HG02870 (cell line): Measurements from ENCODE around the gene ITGB1.
"Not testable (repeated sequence)": the region's sequence is repeated elsewhere in the genome, so short reads cannot be mapped to it uniquely, and the experiment has no call there.

Experiments
- ATAC-seq: cut with Tn5 transposase; IDR thresholded peaks from one replicate; pipeline ENCODE4 v1.9.1; 2021; ENCODE audit warnings: mild to moderate bottlenecking, moderate library complexity; ENCODE audit not compliant: unreplicated experiment

Gene ITGB1

DNA sequence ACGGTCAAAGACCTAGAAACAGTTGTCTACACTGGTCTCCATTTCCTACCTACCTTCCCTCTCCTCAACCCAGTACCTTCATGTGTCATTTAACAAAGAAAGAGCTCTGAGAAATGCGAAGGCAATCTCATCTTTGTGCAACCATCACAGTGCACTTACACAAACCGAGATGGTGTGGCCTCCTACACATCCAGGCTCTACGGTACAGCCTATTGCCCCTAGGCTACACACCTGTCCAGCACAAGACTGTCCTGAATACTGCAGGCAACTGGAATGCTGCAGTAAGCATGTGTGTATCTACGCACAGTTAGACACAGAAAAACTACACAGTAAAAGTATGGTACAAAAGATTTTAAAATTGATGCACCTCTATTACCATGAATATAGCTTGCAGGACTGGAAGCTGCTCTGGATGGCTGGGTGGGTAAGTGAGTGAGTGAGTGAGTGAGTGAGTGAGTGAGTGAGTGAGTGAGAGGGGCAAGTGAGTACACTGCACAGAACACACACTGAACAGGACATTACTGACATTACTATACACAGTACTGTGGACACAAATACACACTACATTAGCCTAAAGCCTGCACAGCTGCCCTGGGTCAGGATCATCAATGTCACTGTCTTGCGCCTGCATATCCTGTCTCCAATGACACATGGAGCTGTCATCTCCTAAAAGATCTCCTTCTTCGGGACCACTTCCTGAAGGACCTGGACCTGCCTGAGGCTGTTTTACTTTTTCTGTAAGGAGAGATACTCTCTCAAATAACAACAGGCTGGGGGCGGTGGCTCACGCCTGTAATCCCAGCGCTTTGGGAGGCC lies 18.5 kb downstream of the ITGB1 start:
- no peak for ATAC-seq

DNA sequence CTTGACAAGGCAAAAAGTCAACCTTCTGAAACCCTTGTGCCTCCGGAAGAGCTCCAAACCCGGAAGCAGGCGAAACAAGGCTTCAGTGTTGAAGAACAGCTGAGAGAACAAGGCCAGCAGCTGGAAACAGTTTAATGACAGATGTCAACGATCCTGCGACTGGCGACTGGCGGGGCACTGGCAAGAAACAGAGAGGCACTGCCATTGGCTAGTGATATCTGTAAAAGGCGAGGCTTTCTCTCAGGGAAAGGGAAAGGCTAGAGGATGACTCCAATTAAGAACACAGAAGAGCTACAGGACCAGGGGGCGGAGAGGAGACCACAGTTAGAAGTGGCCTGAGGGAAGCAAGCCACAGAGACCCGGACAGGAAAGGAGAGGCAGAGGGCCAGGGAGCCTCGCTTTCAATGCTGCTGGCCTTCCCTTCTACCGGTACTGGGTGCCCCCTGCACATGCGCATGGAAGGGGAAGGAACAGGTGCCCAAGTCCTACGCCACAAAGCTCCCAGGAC lies 19.4 kb downstream of the ITGB1 start:
- ATAC-seq = no peak

DNA sequence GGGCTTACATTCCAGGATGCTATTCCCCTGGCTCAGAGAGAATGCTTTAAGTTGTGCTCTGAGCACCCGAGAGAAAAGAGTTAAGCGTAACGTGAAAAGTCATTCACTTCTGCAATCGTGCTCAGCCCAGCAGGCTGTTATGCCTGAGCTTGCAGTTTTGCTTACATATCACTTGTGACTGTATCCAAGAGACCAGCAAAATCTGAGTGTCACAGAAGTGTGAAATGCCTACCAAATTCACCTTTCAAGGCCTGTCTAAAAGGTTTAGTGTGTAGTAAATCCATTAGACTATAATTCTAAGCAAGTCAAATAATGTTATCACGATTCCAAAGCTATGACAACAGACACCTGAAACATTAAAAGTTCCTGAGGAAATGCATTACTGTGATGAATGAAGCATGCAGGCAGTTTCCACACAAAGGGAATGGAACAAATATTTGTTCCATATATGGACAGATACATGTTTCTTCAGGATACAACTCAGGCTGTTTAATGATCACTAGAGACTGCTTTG lies 20.1 kb downstream of the ITGB1 start:
- no peak for ATAC-seq

DNA sequence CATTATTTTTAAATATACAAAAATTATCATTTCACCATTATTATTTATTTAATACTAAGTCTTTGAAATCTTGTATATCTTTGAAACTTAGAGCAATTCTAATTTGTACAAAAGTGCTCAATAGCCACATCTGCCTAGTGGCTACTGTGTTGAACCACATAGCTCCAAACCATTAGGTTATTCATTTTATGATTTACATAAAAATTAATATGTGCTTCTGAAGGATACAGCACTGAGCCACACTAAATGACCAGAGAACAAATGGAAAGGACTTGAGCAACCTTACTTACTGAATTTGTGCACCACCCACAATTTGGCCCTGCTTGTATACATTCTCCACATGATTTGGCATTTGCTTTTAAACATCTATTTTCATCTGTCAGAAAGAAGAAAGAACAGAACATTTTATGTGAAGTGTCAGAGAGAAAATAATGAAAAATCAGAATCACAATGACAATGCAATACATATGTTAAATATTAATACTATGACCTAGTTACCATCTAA lies 25.8 kb downstream of the ITGB1 start:
- no peak for ATAC-seq

DNA sequence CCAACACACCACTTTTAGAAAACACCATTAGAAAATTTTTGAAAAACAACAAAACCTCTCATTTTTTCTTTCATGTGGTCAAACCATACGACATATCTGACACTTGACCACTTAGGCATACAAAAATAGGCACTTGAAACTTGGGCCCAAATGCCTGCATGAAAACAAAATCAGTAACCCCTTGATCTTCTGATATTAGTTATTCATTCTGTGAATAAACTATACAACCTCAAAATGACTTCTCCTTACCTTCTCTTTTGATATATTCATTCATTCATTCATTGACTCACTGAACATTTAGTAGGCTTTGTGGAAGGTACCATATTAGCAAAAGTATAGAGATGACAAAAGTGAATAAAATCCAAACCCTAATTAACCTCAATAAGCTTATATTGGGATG lies 26.4 kb downstream of the ITGB1 start:
- ATAC-seq = no peak

DNA sequence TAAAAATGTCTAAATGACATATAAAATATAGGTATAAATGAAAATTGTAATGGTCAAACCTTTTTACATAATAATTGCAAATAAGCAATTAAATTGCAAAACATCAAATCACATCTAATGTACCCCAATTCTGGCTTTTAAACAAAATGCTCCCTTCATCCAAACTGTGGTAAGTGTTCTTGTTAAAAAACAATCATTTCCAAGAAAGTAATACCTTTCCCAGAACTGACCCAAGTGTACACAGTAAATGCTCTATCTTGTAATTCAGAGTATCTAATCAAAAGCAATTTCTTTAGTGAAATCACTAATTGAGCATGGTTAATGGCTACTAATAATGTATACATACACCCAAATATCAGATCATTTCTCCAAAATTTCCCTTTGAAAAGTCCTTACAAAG lies 28.0 kb downstream of the ITGB1 start:
- ATAC-seq = no peak

DNA sequence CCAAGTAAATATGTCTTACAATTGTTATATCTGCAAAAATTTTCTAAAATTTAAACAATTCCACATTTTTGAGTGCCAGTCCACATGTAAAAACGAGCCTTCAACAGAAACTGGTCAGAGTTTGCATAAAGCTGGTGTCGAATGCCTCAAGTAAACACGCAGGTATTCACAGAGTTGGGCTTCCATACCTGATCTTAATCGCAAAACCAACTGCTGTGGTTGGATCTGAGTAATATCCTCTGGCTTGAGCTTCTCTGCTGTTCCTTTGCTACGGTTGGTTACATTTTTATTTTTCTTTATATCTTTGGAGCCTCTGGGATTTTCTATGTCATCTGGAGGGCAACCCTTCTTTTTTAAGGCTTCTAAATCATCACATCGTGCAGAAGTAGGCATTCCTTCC lies 28.4 kb downstream of the ITGB1 start:
- ATAC-seq = no peak

DNA sequence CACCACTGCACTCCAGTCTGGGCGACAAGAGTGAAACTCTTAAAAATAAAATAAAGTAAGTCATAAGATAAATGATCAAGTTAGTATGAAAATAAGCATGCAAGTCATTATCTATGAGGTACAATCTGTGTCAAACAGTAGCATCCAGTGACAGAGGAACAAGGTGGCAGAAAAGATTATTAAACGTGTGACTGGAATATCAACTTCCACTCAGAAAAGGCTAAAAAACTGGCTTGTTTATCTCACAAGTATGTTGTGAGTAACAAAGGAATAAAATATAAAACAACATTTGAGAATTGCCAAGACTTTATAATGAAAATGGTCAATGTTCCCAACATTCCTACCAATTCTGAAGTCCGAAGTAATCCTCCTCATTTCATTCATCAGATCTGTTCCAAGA lies 30.3 kb downstream of the ITGB1 start:
- no peak for ATAC-seq

DNA sequence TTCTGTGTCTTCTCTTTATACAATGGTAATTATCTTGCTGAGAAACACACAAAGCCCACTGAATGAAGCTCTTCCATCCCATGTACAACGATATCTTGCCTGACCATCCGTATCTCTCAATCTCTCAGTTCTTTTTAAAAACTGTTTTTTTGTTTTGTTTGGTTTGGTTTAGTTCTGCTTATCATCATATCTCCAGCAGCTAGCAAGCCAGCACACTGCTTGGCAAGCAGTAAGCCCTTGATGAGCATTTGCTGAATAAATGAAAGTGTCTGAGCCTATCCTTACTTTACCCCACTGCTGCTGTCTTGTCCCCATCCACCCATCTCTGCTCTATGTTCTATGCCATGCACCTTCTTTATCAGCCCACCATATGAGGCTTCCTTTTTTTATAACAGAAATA lies 34.2 kb downstream of the ITGB1 start:
- ATAC-seq = no peak

DNA sequence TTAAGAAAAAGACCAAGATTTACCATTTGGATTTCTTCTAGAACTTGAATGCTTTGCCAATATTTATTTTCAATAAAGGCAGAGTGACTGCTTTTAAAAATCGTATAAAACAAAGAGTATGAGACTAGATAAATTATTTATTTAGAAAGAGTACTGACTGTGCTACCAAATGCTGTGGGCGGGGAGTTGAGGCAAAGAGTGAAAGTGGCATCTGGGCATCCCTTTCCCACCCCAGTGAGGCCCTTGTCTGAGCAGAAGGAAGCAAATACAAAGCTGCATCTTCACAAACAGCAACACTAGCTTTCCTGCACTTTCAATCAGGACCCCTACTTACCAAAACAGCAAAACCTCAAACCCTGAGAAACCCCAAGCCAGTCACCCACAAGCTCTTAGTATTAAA lies 34.9 kb downstream of the ITGB1 start:
- ATAC-seq = no peak

DNA sequence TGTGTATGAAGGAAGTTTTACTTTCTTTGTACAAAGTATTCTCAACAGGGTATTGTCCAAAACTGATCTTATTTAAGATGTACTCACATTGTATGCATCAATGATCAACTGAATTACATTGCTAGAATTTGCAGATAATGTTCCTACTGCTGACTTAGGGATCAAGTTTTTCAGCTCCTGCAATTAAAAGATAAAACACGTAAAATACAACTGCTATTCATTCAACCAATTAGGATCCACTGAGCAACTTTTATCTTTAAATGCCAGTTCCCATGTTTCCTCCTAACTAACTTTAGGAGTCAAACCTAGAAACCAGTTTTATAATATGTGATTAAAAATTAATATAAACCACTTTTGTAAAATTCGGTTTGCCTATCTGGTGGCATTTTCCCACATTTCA lies 35.9 kb downstream of the ITGB1 start:
- ATAC-seq = no peak

DNA sequence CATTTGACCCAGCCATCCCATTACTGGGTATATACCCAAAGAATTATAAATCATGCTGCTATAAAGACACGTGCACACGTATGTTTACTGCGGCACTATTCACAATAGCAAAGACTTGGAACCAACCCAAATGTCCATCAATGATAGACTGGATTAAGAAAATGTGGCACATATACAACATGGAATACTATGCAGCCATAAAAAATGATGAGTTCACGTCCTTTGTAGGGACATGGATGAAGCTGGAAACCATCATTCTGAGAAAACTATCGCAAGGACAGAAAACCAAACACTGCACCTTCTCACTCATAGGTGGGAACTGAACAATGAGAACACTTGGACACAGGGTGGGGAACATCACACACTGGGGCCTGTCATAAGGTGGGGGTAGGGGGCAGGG lies 40.2 kb downstream of the ITGB1 start:
- ATAC-seq = not testable (repeated sequence)

DNA sequence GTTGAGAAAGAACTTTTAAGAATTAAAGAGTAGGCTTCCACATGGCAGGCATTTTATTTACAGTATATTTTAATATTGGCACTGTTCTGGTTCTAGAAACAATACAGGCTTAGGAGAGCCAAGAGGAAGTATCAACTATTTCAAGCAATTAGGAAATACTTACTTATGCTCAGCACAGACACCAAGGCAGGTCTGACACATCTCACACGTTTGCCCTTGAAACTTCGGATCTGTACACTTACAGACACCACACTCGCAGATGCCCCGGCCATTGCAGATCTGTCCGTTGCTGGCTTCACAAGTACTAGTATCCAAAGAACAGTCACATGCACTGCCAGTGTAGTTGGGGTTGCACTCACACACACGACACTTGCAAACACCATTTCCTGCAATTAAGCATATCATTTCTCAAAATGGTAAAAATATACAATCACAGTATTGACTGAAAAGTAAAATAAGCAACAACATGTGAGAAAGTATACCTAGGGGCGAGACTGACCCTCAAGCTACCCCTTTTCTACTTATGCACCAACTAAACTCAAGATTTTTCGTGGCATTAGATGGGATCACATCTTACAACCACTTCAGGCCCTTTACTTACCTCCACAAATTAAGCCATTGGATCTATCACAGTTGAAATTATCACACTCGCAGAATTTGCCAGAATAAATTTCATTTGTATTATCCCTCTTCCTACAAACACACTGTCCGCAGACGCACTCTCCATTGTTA lies 46.6 kb downstream of the ITGB1 start:
- ATAC-seq = no peak

DNA sequence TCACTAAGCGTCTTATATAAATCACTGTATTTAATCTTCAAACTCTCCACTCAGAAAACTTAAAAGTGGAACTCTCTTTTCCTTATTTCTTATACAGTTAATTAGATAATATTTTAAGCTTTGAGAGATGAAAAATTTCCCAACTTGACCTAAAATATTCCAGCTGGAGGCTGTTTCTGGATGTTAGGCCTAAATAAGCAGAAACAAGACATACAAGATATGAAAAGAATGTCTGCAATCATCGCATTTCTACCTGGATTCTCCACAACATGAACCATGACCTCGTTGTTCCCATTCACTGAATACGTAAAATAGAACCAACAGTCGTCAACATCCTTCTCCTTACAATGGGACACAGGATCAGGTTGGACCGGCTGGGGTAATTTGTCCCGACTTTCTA lies 48.1 kb downstream of the ITGB1 start:
- not testable (repeated sequence) for ATAC-seq

DNA sequence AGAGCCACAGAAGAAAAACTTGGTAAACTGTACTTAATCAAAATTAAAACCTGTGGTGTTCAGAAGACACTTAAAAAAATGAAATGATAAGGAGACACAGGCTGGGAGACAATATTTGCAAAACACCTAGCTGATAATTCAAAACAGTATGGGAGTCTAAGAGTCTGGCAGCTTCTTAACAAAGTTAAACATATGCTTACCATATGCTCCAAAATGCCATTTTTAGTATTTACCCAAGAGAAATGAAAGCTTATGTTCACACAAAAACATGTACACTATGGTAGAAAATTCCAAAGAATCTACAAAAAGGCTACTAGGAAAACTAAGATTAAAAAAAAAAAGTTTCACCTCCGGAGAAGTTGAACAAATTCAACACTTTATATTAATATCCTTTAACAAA lies 48.6 kb downstream of the ITGB1 start:
- no peak for ATAC-seq

DNA sequence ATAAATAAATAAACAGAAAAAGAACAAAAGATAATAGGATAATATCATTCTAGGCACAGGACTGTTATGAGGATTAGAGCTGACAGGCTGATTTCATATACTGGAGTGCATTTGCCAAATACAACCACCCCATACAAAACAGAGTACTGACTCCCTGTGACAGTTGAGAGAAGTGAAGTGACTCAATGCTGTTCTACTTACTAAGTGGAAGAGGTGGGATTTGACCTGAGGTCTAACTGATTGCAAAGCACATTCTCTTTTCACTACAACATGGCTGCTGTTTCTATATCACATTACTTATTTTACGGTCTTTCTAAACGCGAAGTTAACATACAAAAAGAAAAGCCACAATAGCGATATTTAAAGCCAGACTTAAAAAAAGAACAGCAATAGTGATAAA lies 51.4 kb downstream of the ITGB1 start:
- ATAC-seq = no peak

DNA sequence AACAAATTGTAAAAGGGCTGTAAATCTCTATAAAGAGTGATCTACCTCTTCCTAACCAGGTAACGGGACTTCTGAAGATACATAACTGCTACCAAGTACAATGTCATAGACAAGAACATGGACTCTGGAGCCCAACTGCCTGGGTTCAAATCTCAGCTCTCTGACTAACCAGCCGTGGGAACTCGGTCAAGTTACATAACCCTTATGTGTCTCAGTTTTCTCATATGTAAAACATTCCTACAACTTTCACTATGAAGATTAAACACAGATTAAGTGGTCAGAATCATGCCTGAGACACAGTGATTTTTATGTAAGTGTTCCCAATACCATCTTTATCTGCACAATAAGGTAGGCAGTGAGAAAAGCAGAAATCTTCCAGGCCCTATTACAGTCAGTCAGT lies 52.6 kb downstream of the ITGB1 start:
- ATAC-seq = no peak

DNA sequence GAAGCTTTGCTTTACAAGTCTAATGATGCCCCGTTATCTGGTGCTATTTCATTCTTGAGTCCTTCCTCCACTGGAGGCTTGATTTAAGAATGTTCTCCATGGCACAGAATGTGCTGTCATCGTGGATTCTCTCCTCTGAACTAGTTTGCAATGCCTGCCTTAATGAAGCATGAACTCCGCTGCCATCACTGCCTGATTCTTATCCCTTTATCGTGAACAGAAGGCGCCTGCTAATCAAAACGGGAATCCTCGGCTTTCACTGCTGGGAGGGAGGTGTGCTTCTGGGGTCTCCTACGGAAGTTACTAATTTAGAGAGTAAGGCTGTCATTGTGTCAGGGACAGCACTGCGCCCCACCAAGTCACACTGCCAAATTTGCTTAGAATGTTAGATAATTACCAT lies 56.2 kb downstream of the ITGB1 start:
- ATAC-seq = no peak

DNA sequence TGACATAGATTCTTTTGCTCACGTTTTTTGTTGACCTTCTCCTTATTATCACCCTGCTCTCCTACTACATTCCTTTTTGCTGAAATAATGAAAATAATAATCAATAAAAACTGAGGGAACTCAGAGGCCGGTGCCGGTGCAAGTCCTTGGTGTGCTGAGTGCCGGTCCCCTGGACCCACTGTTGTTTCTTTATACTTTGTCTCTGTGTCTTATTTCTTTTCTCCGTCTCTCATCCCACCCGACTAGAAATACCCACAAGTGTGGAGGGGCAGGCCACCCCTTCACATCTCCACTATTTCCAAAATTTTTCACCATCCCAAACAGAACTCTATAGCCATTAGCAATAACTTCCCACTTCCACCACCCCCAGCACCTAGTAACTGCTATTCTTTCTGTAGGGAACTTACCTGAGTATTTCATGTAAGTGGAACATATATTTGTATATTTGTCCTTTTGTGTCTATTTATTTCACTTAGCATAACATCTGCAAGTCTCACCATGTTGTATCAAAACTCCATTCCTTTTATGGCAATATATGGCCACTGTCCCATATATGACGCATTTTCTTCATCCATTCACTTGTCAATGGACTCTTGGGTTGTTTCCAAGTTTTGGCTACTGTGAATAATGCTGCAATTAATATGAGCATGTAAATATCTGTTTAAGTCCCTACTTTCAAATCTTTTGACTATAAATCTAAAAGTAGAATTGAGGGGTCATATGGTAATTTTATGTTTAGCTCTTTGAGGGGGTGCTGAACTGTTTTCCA lies 62.6 kb downstream of the ITGB1 start:
- ATAC-seq = not testable (repeated sequence)

DNA sequence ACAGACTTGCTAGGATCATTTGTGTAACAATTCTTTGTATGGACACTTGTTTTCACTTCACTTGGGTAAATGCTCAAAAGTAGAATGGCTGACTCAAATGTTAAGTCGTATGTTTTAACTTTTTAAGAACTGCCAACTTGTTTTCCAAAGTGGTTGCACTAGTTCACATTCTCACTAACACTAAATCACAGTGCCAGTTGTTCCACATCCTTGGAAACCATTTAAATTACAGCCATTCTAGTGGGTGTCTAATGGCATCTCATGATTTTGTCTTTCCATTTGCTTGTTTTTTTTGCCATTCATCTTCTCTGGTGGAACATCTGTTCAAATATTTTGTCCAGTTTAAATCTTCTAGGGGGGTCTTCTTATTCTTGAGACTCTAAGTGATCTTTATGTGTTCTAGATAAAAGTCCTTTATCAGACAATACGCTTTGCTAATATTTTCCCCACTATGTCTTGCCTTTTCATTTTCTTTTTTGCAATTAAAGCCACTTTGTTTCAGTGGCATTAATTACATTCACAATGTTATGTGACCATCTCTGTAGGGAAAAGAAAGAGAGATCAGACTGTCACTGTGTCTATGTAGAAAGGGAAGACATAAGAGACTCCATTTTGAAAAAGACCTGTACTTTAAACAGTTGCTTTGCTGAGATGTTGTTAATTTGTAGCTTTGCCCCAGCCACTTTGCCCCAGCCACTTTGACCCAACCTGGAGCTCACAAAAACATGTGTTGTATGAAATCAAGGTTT lies 63.9 kb downstream of the ITGB1 start:
- no peak for ATAC-seq
